Epithelial cell of prostate (primary cell): ENCODE results near the gene PRCC.

ENCODE experiments used
- DNase-seq: peaks from one replicate; pipeline ENCODE4 v3.0.0-alpha.2; 2011; ENCODE audit warnings: low read depth, low spot score
- H3K27ac ChIP-seq: fragments of 450-650 bp; 2 replicates; pipeline ENCODE4 v1.5.1; 2017; ENCODE audit warnings: mild to moderate bottlenecking

The PRCC gene

GRCh38 chr1:156767101-156767878, at the start of gene PRCC:
PRCC (plus strand) TSS chr1:156767535; CDS start chr1:156767772, 237 bp downstream.
- H3K27ac ChIP-seq, result peak within 1 kb of the TSS; percentile 88
- DNase-seq, result peak; percentile 99

GRCh38 chr1:156721131-156721530, 46.2 kb upstream of the PRCC start:
- DNase-seq, result no peak
- H3K27ac ChIP-seq, result no peak overlapping the region

- no peak for DNase-seq
- no peak overlapping the region for H3K27ac ChIP-seq
Measured at GRCh38 chr1:156721535-156721934, 45.8 kb upstream of the PRCC start.

GRCh38 chr1:156725683-156726280, 41.6 kb upstream of the PRCC start:
- no peak for DNase-seq
- H3K27ac ChIP-seq, result peak overlapping the region; percentile 85

- H3K27ac ChIP-seq, result peak overlapping the region; percentile 85
Measured at GRCh38 chr1:156726549-156727226, 40.6 kb upstream of the PRCC start.

GRCh38 chr1:156727492-156727891, 39.8 kb upstream of the PRCC start:
- peak overlapping the region; percentile 85 for H3K27ac ChIP-seq
- no peak for DNase-seq

More at GRCh38 chr1:156726549-156727226, 40.6 kb upstream of the PRCC start:
- no peak for DNase-seq

GRCh38 chr1:156727926-156728598, 39.3 kb upstream of the PRCC start, which contains the start of gene METTL25B:
METTL25B (plus strand) TSS chr1:156728469; CDS start chr1:156729105, 636 bp downstream.
- DNase-seq, result peak; percentile 33
- H3K27ac ChIP-seq, result peak within 1 kb of the TSS; percentile 85

GRCh38 chr1:156728599-156729462, 38.5 kb upstream of the PRCC start, which contains the start of gene ISG20L2:
ISG20L2 (minus strand) TSS chr1:156728766; CDS start chr1:156727652, 1,114 bp downstream.
- peak within 1 kb of the TSS; percentile 85 for H3K27ac ChIP-seq
- DNase-seq, result peak; percentile 92

GRCh38 chr1:156733989-156734584, 33.2 kb upstream of the PRCC start:
- DNase-seq, result no peak

GRCh38 chr1:156738407-156738806, 28.9 kb upstream of the PRCC start:
- no peak overlapping the region for H3K27ac ChIP-seq
- DNase-seq, result no peak

More at GRCh38 chr1:156733989-156734584, 33.2 kb upstream of the PRCC start:
- H3K27ac ChIP-seq, result no peak overlapping the region

GRCh38 chr1:156738916-156739315, 28.4 kb upstream of the PRCC start:
- DNase-seq, result no peak
- no peak overlapping the region for H3K27ac ChIP-seq

GRCh38 chr1:156740237-156740740, 27.0 kb upstream of the PRCC start:
- no peak for DNase-seq

GRCh38 chr1:156740741-156741480, 26.4 kb upstream of the PRCC start, which contains the start of gene MRPL24:
MRPL24 (minus strand) TSS chr1:156741088; CDS start chr1:156738704, 2,384 bp downstream.
- H3K27ac ChIP-seq, result peak within 1 kb of the TSS; percentile 76
- DNase-seq, result peak; percentile 97

More at GRCh38 chr1:156740237-156740740, 27.0 kb upstream of the PRCC start:
- peak overlapping the region; percentile 76 for H3K27ac ChIP-seq

- no peak for DNase-seq
- peak overlapping the region; percentile 76 for H3K27ac ChIP-seq
Measured at GRCh38 chr1:156741481-156741983, 25.8 kb upstream of the PRCC start.

- peak overlapping the region; percentile 76 for H3K27ac ChIP-seq
- no peak for DNase-seq
Measured at GRCh38 chr1:156742017-156742416, 25.3 kb upstream of the PRCC start.

- peak overlapping the region; percentile 76 for H3K27ac ChIP-seq
Measured at GRCh38 chr1:156742801-156743200, 24.5 kb upstream of the PRCC start.

More at GRCh38 chr1:156742801-156743200, 24.5 kb upstream of the PRCC start:
- no peak for DNase-seq
